Measurements from ENCODE around the gene OSBPL7. TPM values are rescaled to one million over a fixed set of nuclear protein-coding genes. Genes with fewer than 3 reads are reported as not detected.
A peak's percentile ranks its signal among the peaks of the same experiment; 100 is the strongest.

The OSBPL7 gene
- total RNA-seq, 2 donors from 2014 or later = 21.6 to 28.6 TPM

GRCh38 chr17:47853616-47854015 is 32.0 kb upstream of the OSBPL7 start:
- H3K36me3 Mint-ChIP-seq = no peaks in the 10 kb centered on the region
- H3K9me3 Mint-ChIP-seq = no peaks in the 10 kb centered on the region
- no peak overlapping the region for H3K4me3 Mint-ChIP-seq
- ATAC-seq (no peak), DNase-seq (ENCODE audit: low spot score) (no peak)
- H3K4me1 Mint-ChIP-seq (ENCODE audit: low read depth in 2 of 2) = peaks cover 9 to 29% of the 10 kb centered on the region in 2 donors
- no peak overlapping the region for H3K27ac Mint-ChIP-seq
- peaks cover 65 to 68% of the 10 kb centered on the region in 2 donors for H3K27me3 Mint-ChIP-seq

DNA sequence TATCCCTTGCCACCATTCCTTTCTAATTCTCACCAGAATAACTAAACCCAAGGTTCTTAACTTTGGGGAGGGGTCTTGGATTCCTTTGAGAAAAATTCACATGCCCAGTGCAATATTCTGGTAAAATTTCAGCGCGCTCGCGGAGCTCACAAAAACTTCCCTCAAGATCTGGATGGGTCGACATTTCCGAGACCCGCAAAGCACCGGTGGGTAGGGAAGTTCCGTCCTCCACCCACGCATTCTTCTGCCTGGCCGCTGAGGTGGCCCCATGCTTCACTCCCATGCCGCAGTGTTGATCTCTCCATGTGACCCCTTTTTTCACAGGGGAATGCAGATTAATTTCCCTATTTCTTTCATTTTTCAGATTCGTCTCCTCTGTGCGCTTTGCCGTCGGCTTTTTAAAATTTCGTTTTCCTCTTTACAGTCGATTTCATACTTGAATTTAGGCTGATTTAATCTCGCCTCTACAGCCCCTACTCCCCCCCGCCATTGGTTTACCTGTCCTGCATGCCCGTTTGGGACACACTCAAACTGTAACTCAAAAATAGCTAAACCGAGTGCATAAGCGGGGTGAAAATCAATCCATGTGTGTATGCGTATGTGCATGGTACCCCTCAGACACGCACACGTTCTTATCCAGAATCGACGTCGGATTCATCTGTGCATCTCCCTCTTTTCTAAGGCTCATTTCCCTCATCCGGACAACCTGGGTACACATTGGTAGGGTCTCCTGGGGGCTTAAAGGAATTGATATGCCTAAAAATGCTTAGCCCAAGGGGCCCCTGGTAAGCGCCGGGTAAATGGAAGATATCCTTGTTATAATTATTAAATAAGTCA is 30.7 kb upstream of the OSBPL7 start:
- peak overlapping the region; percentile 27 for H3K4me3 Mint-ChIP-seq

GRCh38 chr17:47851764-47852112 is 30.1 kb upstream of the OSBPL7 start:
- H3K4me1 Mint-ChIP-seq (ENCODE audit: low read depth in 2 of 2) = peaks cover 9 to 28% of the 10 kb centered on the region in 2 donors
- peak overlapping the region; percentile 27 for H3K4me3 Mint-ChIP-seq
- no peak overlapping the region for H3K27ac Mint-ChIP-seq
- H3K36me3 Mint-ChIP-seq = no peaks in the 10 kb centered on the region
- no peaks in the 10 kb centered on the region for H3K9me3 Mint-ChIP-seq
- DNase-seq (ENCODE audit: low spot score) = no peak
- peaks cover 64% of the 10 kb centered on the region in 2 donors for H3K27me3 Mint-ChIP-seq
- no peak for ATAC-seq

More for the DNA sequence above, 30.7 kb upstream of the OSBPL7 start:
- peaks cover 9 to 29% of the 10 kb centered on the region in 2 donors for H3K4me1 Mint-ChIP-seq (ENCODE audit: low read depth in 2 of 2)
- ATAC-seq (no peak), DNase-seq (ENCODE audit: low spot score) (no peak)
- H3K27me3 Mint-ChIP-seq = peaks cover 62% of the 10 kb centered on the region in 2 donors
- H3K27ac Mint-ChIP-seq = no peak overlapping the region
- H3K9me3 Mint-ChIP-seq = no peaks in the 10 kb centered on the region
- H3K36me3 Mint-ChIP-seq = no peaks in the 10 kb centered on the region

GRCh38 chr17:47850692-47851573 is 29.3 kb upstream of the OSBPL7 start, which contains the start of gene SP6:
Gene SP6, minus strand, starts transcription at chr17:47851163. Its CDS starts 2,734 bp downstream, at chr17:47848429.
- Mint-ChIP-seq H3K9me3 (no peaks in the 10 kb centered on the region), H3K27me3 (peaks cover 60 to 65% of the 10 kb centered on the region in 2 donors), H3K36me3 (no peaks in the 10 kb centered on the region), H3K4me3 (peak within 1 kb of the TSS; percentile 38), H3K4me1 (ENCODE audit: low read depth in 2 of 2) (peaks cover 9 to 26% of the 10 kb centered on the region in 2 donors), H3K27ac (no peak within 1 kb of the TSS)
- DNase-seq (ENCODE audit: low spot score) (peak; percentile 79), ATAC-seq (peak; percentile 86 to 89)

- H3K4me3 Mint-ChIP-seq = peak overlapping the region; percentile 38
- H3K9me3 Mint-ChIP-seq = no peaks in the 10 kb centered on the region
- peaks cover 9 to 26% of the 10 kb centered on the region in 2 donors for H3K4me1 Mint-ChIP-seq (ENCODE audit: low read depth in 2 of 2)
- H3K36me3 Mint-ChIP-seq = no peaks in the 10 kb centered on the region
- peaks cover 56 to 62% of the 10 kb centered on the region in 2 donors for H3K27me3 Mint-ChIP-seq
- DNase-seq (ENCODE audit: low spot score) (no peak), ATAC-seq (no peak)
- H3K27ac Mint-ChIP-seq = no peak overlapping the region
These were observed 28.7 kb upstream of the OSBPL7 start for GRCh38 chr17:47850373-47850691.

DNA sequence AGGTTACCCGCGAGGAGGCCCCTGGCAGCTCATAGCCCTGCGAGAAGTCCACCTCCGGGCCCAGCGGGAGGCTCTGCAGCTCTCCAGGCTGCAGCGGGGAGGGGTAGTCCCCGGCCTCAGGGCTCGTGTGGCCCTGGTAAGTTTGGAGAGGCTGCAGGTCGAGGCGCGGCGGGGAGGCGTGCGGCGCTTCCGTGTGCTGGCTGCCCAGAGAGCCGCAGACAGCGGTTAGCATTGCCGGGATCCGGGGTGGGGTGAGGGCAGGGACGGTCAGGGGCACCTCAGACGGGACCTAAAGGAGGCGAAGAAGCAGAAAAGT is 26.6 kb upstream of the OSBPL7 start:
- Mint-ChIP-seq H3K27me3 (peaks cover 40 to 44% of the 10 kb centered on the region in 2 donors), H3K9me3 (no peaks in the 10 kb centered on the region), H3K4me3 (no peak overlapping the region), H3K36me3 (no peaks in the 10 kb centered on the region), H3K27ac (no peak overlapping the region), H3K4me1 (ENCODE audit: low read depth in 2 of 2) (peaks cover 11 to 17% of the 10 kb centered on the region in 2 donors)
- ATAC-seq = no peak
- DNase-seq (ENCODE audit: low spot score) = no peak

DNA sequence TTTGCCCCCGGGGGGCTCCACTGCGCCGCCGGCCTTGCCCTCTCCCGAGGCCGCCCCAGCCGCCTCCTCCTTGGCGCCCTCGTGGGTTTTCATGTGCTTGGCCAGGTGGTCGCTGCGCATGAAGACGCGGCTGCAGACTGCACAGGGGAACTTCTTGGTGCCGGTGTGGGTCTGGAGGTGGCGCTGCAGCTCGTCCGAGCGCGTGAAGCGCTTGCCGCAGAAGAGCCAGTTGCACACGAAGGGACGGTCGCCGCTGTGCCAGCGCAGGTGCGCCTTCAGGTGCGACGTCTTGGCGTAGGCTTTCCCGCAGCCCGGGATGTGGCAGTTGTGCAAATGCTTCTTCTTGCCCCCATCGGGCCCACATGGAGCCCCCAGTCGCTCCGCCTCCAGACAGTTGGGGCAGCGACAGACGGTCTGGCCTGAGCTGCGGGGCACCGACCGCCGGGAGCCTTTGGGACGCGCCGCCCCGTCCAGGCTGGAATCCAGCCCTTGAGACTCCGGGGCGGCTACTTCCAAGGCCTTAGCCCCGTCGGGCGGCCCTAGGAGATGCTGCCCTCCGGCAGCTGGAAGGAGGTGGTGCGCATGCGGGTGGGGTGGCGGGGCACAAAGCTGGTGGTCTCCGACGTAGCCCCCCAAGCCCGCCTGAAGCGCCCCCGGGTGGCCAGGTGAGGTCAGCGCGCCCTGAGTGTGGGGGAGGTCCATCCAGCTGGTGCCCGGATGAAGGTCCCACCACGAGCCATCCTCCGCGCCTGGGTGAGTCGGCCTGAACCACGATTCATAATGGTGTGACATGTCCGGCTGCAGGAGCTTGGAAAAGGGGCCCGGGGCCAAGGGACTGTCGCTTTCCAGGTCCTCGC is 26.0 kb upstream of the OSBPL7 start:
- H3K36me3 Mint-ChIP-seq = no peaks in the 10 kb centered on the region
- peaks cover 34 to 39% of the 10 kb centered on the region in 2 donors for H3K27me3 Mint-ChIP-seq
- no peak overlapping the region for H3K27ac Mint-ChIP-seq
- ATAC-seq (no peak), DNase-seq (ENCODE audit: low spot score) (no peak)
- H3K4me3 Mint-ChIP-seq = no peak overlapping the region
- no peaks in the 10 kb centered on the region for H3K9me3 Mint-ChIP-seq
- peaks cover 13 to 19% of the 10 kb centered on the region in 2 donors for H3K4me1 Mint-ChIP-seq (ENCODE audit: low read depth in 2 of 2)

- Mint-ChIP-seq H3K9me3 (no peaks in the 10 kb centered on the region), H3K4me1 (ENCODE audit: low read depth in 2 of 2) (peaks cover 6 to 12% of the 10 kb centered on the region in 2 donors), H3K27ac (no peak overlapping the region), H3K27me3 (peaks cover 26 to 32% of the 10 kb centered on the region in 2 donors), H3K4me3 (no peak overlapping the region), H3K36me3 (no peaks in the 10 kb centered on the region)
- no peak for ATAC-seq
- DNase-seq (ENCODE audit: low spot score) = no peak
These were observed 25.2 kb upstream of the OSBPL7 start for GRCh38 chr17:47846716-47847340.

GRCh38 chr17:47845716-47846075 is 24.1 kb upstream of the OSBPL7 start:
- DNase-seq (ENCODE audit: low spot score) (no peak), ATAC-seq (no peak)
- Mint-ChIP-seq H3K27me3 (peaks cover 25 to 30% of the 10 kb centered on the region in 2 donors), H3K9me3 (no peaks in the 10 kb centered on the region), H3K4me1 (ENCODE audit: low read depth in 2 of 2) (peaks cover 10 to 14% of the 10 kb centered on the region in 2 donors), H3K36me3 (no peaks in the 10 kb centered on the region), H3K27ac (no peak overlapping the region), H3K4me3 (no peak overlapping the region)

DNA sequence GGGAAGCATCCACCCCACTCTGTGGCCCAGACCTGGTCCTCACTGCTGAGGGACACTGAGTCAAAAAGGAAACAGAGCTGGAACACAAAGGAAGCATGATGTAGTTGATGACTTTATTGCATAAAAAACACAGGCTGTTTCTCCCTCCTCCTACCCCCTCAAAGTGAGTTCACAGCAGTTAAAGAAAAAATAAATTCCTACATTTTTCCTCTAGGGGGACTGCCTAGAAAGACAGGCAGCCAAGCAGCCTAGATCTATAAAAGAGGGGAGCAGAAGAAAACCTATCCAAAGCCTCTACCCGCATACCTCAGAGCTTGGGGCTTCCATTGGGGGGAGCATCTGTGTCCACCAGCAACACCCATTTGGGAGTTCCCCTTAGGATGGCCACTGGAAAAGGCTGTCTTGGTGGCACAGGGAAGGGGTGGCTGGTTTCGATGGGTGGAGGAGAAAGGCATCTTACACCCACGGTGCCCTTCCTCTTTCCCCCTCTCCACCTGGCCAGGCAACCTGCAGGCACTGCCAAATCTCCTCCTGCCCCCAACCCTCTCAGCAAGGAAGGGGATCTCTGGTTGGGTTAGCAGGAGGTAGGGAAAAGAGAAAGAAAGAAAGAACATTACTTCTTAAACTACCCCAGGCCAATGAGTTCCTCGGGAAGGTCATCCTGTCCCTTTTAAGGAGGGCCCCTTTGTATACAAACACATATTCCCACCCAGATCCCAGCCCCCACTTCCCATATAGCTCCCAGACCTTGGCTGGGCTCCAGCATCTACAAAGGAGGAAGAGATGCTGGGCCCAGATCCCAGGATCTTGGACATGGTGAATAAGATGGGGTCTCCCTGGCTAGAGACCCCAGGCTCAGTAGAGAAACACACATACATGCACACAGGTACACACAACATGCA is 23.5 kb upstream of the OSBPL7 start:
- H3K4me1 Mint-ChIP-seq (ENCODE audit: low read depth in 2 of 2) = peaks cover 14 to 15% of the 10 kb centered on the region in 2 donors
- DNase-seq (ENCODE audit: low spot score) (no peak), ATAC-seq (no peak)
- H3K36me3 Mint-ChIP-seq = no peaks in the 10 kb centered on the region
- H3K27me3 Mint-ChIP-seq = peaks cover 25 to 27% of the 10 kb centered on the region in 2 donors
- no peak overlapping the region for H3K4me3 Mint-ChIP-seq
- H3K9me3 Mint-ChIP-seq = no peaks in the 10 kb centered on the region
- H3K27ac Mint-ChIP-seq = no peak overlapping the region

DNA sequence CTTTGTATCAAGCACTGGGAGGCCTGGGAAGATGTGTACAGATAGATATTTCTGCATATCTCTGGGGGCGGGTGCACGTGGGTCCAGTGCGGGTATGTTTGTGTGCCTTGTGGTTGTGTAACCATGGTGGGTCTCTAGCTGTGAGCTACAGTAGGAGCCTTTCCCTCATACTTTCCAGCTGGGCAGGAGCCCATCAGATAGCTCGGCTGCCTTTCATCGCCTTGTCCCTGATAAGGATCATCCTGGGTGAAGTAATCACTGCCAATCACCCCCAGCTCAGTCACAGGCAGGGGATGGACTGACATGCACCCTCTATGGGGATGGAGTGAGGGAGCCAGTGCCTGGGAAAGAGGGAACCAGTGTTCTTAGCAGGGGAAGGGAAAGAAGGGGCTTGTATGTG is 22.6 kb upstream of the OSBPL7 start:
- Mint-ChIP-seq H3K4me1 (ENCODE audit: low read depth in 2 of 2) (peaks cover 15 to 18% of the 10 kb centered on the region in 2 donors), H3K4me3 (no peak overlapping the region), H3K9me3 (no peaks in the 10 kb centered on the region), H3K36me3 (no peaks in the 10 kb centered on the region), H3K27me3 (peaks cover 18 to 22% of the 10 kb centered on the region in 2 donors), H3K27ac (no peak overlapping the region)
- ATAC-seq (no peak), DNase-seq (ENCODE audit: low spot score) (no peak)

DNA sequence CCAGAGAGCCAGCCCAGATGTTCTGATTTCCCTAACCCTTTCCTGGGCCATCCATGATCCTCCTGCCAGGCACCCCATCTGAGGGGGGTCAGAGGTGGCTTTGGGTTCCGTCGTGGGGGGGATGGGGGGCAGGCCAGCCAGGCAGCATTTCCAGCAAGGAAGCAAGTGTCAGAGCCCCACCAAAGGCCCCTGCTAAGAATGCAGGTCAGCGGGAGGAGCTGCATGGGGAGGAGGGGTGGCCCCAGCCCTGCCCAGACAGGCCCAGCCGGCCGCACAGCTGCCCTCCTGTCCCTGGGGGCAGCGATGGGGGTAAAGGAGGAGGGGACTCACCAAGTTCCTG is 21.8 kb upstream of the OSBPL7 start:
- H3K9me3 Mint-ChIP-seq = no peaks in the 10 kb centered on the region
- DNase-seq (ENCODE audit: low spot score) (no peak), ATAC-seq (no peak)
- peaks cover 12 to 15% of the 10 kb centered on the region in 2 donors for H3K27me3 Mint-ChIP-seq
- H3K36me3 Mint-ChIP-seq = no peaks in the 10 kb centered on the region
- H3K27ac Mint-ChIP-seq = no peak overlapping the region
- H3K4me3 Mint-ChIP-seq = no peak overlapping the region
- peaks cover 15 to 18% of the 10 kb centered on the region in 2 donors for H3K4me1 Mint-ChIP-seq (ENCODE audit: low read depth in 2 of 2)

Data from natural killer cell treated with Interleukin-12 subunit alpha and Interleukin-12 subunit beta and Interleukin-15 and Interleukin-18, amount 100 ng/mL, for 72 hours (primary cell).